ENCODE results near the gene SLC6A3.

DNA sequence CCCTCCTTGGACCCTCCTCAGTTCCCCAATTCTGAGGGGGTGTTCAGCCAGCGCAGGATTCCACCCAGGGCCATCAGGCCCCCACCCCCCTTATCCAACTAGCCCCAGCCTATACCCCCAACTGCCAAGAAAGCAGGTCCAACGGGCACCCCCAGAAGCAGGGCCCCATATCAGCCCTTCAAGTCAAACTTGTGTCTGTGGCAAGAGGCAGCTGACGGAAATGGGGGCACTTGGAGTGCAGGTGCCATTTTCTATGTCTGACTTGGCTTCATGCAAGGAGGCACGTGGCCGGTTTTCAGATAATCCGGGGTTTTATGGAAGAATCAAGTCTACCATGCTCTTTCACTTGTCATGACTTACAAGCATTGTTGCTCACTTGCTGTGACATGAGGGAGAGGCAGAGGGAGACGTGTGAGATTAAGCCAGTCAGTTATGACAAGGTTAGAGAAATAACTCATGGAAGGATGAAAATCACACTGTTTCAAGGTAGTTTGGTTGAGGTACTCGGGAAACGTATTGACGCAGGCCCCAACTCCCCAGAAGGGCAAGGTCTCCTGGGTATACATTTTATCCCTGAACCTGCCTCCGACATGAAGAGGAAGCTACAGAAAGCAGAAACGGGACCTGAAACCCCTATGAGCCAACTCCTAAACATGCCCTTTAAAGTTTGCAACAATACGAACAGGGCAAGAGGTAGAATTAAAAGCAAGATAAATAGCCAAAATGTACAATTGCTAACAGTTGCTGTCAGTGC lies 73.8 kb downstream of the SLC6A3 start:
- TF ChIP-seq CTCF (conservative IDR thresholded peaks at IDR 0.05) (no peak), ZFX (IDR thresholded peaks at IDR 0.05) (no peak)

Data from C4-2B (cell line).